GM23338 (cell line): Measurements from ENCODE around the gene PIGS. TPM values are rescaled to one million over a fixed set of nuclear protein-coding genes. Genes with fewer than 3 reads are reported as not detected.

Experiments
- ATAC-seq: fragments of 200-7000 bp; cut with Tn5 transposase; 3 replicates; pipeline ENCODE4 v1.9.1; 2020
- DNase-seq: peaks from one replicate; pipeline ENCODE4 v3.0.0-alpha.2; 2015; ENCODE audit warnings: low spot score
- H2AFZ ChIP-seq: fragments of 200-600 bp; sonication (generic); 2 replicates; pipeline ENCODE4 v1.8.0; 2016; ENCODE audit warnings: antibody characterized with exemption, mild to moderate bottlenecking, moderate library complexity
- H3F3A ChIP-seq: fragments of 200-600 bp; sonication (generic); replicated peaks from 2 replicates; pipeline ENCODE4 v1.8.0; 2017; ENCODE audit warnings: antibody characterized with exemption, mixed run types, low read depth
- H3K27ac ChIP-seq: fragments of 200-600 bp; sonication (generic); 2 replicates; pipeline ENCODE4 v1.6.1; 2016; ENCODE audit warnings: low read depth
- H3K27me3 ChIP-seq: fragments of 200-600 bp; sonication (generic); 2 replicates; pipeline ENCODE4 v1.8.0; 2016; ENCODE audit warnings: mild to moderate bottlenecking, mixed run types, moderate library complexity; ENCODE audit not compliant: insufficient read depth
- H3K36me3 ChIP-seq: fragments of 200-600 bp; sonication (generic); 2 replicates; pipeline ENCODE4 v1.8.0; 2016; ENCODE audit warnings: mild to moderate bottlenecking; ENCODE audit not compliant: insufficient read depth
- H3K4me1 ChIP-seq: fragments of 200-600 bp; sonication (generic); 2 replicates; pipeline ENCODE4 v1.8.0; 2016; ENCODE audit warnings: mild to moderate bottlenecking, moderate library complexity; ENCODE audit not compliant: insufficient read depth
- H3K4me2 ChIP-seq: fragments of 200-600 bp; sonication (generic); 2 replicates; pipeline ENCODE4 v1.7.1; 2017; ENCODE audit warnings: mixed run types
- H3K4me3 ChIP-seq: fragments of 200-600 bp; sonication (generic); 2 replicates; pipeline ENCODE4 v1.6.1; 2016; ENCODE audit warnings: mixed run types
- H3K79me2 ChIP-seq: fragments of 200-600 bp; sonication (generic); replicated peaks from 2 replicates; pipeline ENCODE4 v1.8.0; 2017; ENCODE audit warnings: mild to moderate bottlenecking; ENCODE audit not compliant: insufficient read depth
- H3K9me2 ChIP-seq: fragments of 200-600 bp; sonication (generic); 2 replicates; pipeline ENCODE4 v1.8.0; 2017; ENCODE audit not compliant: insufficient read depth
- H4K20me1 ChIP-seq: fragments of 200-600 bp; sonication (generic); replicated peaks from 2 replicates; pipeline ENCODE4 v1.8.0; 2017; ENCODE audit warnings: mild to moderate bottlenecking; ENCODE audit not compliant: insufficient read depth
- H3K27ac Mint-ChIP-seq: 2 replicates; pipeline ENCODE4 v1.8.0; 2020; ENCODE audit warnings: inconsistent platforms, mild to moderate bottlenecking, moderate library complexity, mixed read lengths
- H3K27me3 Mint-ChIP-seq: 3 replicates; pipeline ENCODE4 v1.8.0; 2022; ENCODE audit warnings: low read depth, mild to moderate bottlenecking, moderate library complexity, mixed read lengths, inconsistent platforms; ENCODE audit not compliant: insufficient read depth, poor library complexity
- H3K36me3 Mint-ChIP-seq: 3 replicates; pipeline ENCODE4 v1.8.0; 2021; ENCODE audit warnings: low read depth, mild to moderate bottlenecking, inconsistent platforms, moderate library complexity, mixed read lengths
- H3K4me1 Mint-ChIP-seq: 3 replicates; pipeline ENCODE4 v1.8.0; 2020; ENCODE audit warnings: mild to moderate bottlenecking, inconsistent platforms, mixed read lengths
- H3K4me3 Mint-ChIP-seq: 3 replicates; pipeline ENCODE4 v1.8.0; 2021; ENCODE audit warnings: moderate library complexity, mild to moderate bottlenecking, inconsistent platforms, mixed read lengths
- H3K9me3 Mint-ChIP-seq: 3 replicates; pipeline ENCODE4 v1.8.0; 2020; ENCODE audit warnings: moderate library complexity, mild to moderate bottlenecking, inconsistent platforms, mixed read lengths
- EZH2 ChIP-seq: fragments of 200-600 bp; sonication (generic); IDR thresholded peaks from one replicate; pipeline ENCODE4 v1.8.0; 2017; ENCODE audit warnings: antibody characterized with exemption, mild to moderate bottlenecking, low read depth; ENCODE audit not compliant: unreplicated experiment
- EZH2phosphoT487 ChIP-seq: fragments of 200-600 bp; sonication (generic); IDR thresholded peaks from one replicate; pipeline ENCODE4 v1.8.1; 2018; ENCODE audit warnings: antibody characterized with exemption; ENCODE audit not compliant: unreplicated experiment
- NANOG ChIP-seq: IDR thresholded peaks from 2 replicates; pipeline ENCODE4 v1.6.1; 2016; ENCODE audit warnings: antibody characterized with exemption, borderline replicate concordance
- REST ChIP-seq: IDR thresholded peaks from one replicate; pipeline ENCODE4 v1.6.1; 2018; ENCODE audit warnings: antibody characterized with exemption; ENCODE audit not compliant: unreplicated experiment
- STAT1 ChIP-seq: IDR thresholded peaks from one replicate; pipeline ENCODE4 v1.6.1; 2016; ENCODE audit warnings: antibody characterized with exemption; ENCODE audit not compliant: unreplicated experiment
- ZNF114 ChIP-seq: fragments of 250-450 bp; sonication (Bioruptor Pico); IDR thresholded peaks from 2 replicates; pipeline ENCODE4 v1.5.0; 2020; ENCODE audit warnings: mild to moderate bottlenecking, moderate library complexity
- polyA plus RNA-seq: library from polyadenylated mRNA; unstranded; fragments of >200 nt; fragmentation: Nextera tagmentation; extraction: Ambion mirVana; gene quantifications from 2 replicates; pipeline ENCODE4 v1.2.1, GENCODE V29; 2016
- total RNA-seq: library from RNA; depleted of rRNA; stranded (reverse); fragments of >200 nt; shearing (Covaris generic); gene quantifications from 2 replicates; pipeline ENCODE4 v1.2.3, GENCODE V29; 2014
- TF ChIP-seq, protein P1 (sequence below), 2 experiments: fragments of 200-600 bp in 1 of 2; sonication (generic) in 1 of 2; conservative IDR thresholded peaks; 2 replicates each; pipeline versions ENCODE4 v1.5.1 to v1.6.1; 2016 to 2017; ENCODE audit warnings: antibody characterized with exemption in 2 of 2, low read depth in 2 of 2, mild to moderate bottlenecking in 2 of 2, moderate library complexity in 1 of 2
- TF ChIP-seq, protein P2 (sequence below): fragments of 250-450 bp; sonication (Bioruptor Pico); IDR thresholded peaks from 2 replicates; pipeline ENCODE4 v1.5.0; 2020; ENCODE audit warnings: mild to moderate bottlenecking, moderate library complexity

Gene PIGS
- total and polyA plus RNA-seq, 2 experiments from 2014 or later, result 16.4 to 53.2 TPM

GRCh38 chr17:28612936-28613872, 41.9 kb upstream of the PIGS start:
- Mint-ChIP-seq H3K36me3 (peaks cover 82% of the 10 kb centered on the region), H3K9me3 (no peaks in the 10 kb centered on the region), H3K4me1 (no peaks in the 10 kb centered on the region), H3K27me3 (no peaks in the 10 kb centered on the region), H3K4me3 (no peak overlapping the region), H3K27ac (no peak overlapping the region)
- ATAC-seq (peak; percentile 94), DNase-seq (peak; percentile 82)
- Histone ChIP-seq H3K4me2 (no peak overlapping the region), H3F3A (peaks cover 8% of the 10 kb centered on the region; the same call in 1 of the 2 replicates), H3K36me3 (peaks cover 48% of the 10 kb centered on the region), H4K20me1 (peaks cover 35% of the 10 kb centered on the region), H3K27ac (no peak overlapping the region), H3K4me3 (no peak overlapping the region), H3K27me3 (no peaks in the 10 kb centered on the region), H2AFZ (no peak overlapping the region), H3K4me1 (no peaks in the 10 kb centered on the region), H3K9me2 (no peaks in the 10 kb centered on the region), H3K79me2 (no peaks in the 10 kb centered on the region)
- TF ChIP-seq, protein P1, sequence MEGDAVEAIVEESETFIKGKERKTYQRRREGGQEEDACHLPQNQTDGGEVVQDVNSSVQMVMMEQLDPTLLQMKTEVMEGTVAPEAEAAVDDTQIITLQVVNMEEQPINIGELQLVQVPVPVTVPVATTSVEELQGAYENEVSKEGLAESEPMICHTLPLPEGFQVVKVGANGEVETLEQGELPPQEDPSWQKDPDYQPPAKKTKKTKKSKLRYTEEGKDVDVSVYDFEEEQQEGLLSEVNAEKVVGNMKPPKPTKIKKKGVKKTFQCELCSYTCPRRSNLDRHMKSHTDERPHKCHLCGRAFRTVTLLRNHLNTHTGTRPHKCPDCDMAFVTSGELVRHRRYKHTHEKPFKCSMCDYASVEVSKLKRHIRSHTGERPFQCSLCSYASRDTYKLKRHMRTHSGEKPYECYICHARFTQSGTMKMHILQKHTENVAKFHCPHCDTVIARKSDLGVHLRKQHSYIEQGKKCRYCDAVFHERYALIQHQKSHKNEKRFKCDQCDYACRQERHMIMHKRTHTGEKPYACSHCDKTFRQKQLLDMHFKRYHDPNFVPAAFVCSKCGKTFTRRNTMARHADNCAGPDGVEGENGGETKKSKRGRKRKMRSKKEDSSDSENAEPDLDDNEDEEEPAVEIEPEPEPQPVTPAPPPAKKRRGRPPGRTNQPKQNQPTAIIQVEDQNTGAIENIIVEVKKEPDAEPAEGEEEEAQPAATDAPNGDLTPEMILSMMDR (conservative IDR thresholded peaks at IDR 0.05; ENCODE audit: low read depth in 2 of 2), result peak; percentile 74 to 76
- TF ChIP-seq EZH2 (no peak), REST (no peak), NANOG (no peak), ZNF114 (CRISPR knock-in tag) (no peak), STAT1 (no peak)

DNA sequence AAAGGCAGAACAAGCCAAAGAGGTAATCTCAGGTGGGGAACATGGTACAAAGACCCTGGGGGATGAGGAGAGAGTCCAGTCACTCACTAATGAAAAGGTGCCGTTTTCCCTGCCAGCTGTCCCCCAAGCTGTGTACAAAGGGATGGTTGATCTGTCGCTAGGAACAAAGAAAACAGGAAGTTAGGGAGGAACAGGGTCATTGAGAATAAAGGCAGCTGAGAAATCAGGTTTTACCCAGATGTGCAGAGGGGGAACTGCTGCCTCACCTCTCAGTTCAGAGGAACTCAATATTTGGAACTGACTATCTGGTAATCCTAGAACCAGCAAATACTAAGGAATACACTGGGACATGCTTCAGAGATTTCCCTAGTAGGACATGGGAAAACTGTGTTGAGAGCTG, 41.2 kb upstream of the PIGS start:
- ATAC-seq, result no peak
- no peak for DNase-seq
- no peaks in the 10 kb centered on the region for H3K79me2 ChIP-seq
- no peaks in the 10 kb centered on the region for H3K4me1 ChIP-seq
- Mint-ChIP-seq H3K27ac (no peak overlapping the region; the same call in 1 of the 2 replicates), H3K4me1 (no peaks in the 10 kb centered on the region), H3K4me3 (no peak overlapping the region), H3K27me3 (no peaks in the 10 kb centered on the region), H3K9me3 (no peaks in the 10 kb centered on the region), H3K36me3 (peaks cover 76% of the 10 kb centered on the region)
- H2AFZ ChIP-seq, result no peak overlapping the region
- no peaks in the 10 kb centered on the region for H3K9me2 ChIP-seq
- peaks cover 8% of the 10 kb centered on the region; the same call in 1 of the 2 replicates for H3F3A ChIP-seq
- H3K4me3 ChIP-seq, result no peak overlapping the region
- H3K27ac ChIP-seq, result no peak overlapping the region
- H3K27me3 ChIP-seq, result no peaks in the 10 kb centered on the region
- H3K4me2 ChIP-seq, result no peak overlapping the region
- H4K20me1 ChIP-seq, result peaks cover 35% of the 10 kb centered on the region
- peaks cover 41% of the 10 kb centered on the region for H3K36me3 ChIP-seq
- TF ChIP-seq NANOG (no peak), EZH2phosphoT487 (no peak), EZH2 (no peak)
- TF ChIP-seq, protein P2, sequence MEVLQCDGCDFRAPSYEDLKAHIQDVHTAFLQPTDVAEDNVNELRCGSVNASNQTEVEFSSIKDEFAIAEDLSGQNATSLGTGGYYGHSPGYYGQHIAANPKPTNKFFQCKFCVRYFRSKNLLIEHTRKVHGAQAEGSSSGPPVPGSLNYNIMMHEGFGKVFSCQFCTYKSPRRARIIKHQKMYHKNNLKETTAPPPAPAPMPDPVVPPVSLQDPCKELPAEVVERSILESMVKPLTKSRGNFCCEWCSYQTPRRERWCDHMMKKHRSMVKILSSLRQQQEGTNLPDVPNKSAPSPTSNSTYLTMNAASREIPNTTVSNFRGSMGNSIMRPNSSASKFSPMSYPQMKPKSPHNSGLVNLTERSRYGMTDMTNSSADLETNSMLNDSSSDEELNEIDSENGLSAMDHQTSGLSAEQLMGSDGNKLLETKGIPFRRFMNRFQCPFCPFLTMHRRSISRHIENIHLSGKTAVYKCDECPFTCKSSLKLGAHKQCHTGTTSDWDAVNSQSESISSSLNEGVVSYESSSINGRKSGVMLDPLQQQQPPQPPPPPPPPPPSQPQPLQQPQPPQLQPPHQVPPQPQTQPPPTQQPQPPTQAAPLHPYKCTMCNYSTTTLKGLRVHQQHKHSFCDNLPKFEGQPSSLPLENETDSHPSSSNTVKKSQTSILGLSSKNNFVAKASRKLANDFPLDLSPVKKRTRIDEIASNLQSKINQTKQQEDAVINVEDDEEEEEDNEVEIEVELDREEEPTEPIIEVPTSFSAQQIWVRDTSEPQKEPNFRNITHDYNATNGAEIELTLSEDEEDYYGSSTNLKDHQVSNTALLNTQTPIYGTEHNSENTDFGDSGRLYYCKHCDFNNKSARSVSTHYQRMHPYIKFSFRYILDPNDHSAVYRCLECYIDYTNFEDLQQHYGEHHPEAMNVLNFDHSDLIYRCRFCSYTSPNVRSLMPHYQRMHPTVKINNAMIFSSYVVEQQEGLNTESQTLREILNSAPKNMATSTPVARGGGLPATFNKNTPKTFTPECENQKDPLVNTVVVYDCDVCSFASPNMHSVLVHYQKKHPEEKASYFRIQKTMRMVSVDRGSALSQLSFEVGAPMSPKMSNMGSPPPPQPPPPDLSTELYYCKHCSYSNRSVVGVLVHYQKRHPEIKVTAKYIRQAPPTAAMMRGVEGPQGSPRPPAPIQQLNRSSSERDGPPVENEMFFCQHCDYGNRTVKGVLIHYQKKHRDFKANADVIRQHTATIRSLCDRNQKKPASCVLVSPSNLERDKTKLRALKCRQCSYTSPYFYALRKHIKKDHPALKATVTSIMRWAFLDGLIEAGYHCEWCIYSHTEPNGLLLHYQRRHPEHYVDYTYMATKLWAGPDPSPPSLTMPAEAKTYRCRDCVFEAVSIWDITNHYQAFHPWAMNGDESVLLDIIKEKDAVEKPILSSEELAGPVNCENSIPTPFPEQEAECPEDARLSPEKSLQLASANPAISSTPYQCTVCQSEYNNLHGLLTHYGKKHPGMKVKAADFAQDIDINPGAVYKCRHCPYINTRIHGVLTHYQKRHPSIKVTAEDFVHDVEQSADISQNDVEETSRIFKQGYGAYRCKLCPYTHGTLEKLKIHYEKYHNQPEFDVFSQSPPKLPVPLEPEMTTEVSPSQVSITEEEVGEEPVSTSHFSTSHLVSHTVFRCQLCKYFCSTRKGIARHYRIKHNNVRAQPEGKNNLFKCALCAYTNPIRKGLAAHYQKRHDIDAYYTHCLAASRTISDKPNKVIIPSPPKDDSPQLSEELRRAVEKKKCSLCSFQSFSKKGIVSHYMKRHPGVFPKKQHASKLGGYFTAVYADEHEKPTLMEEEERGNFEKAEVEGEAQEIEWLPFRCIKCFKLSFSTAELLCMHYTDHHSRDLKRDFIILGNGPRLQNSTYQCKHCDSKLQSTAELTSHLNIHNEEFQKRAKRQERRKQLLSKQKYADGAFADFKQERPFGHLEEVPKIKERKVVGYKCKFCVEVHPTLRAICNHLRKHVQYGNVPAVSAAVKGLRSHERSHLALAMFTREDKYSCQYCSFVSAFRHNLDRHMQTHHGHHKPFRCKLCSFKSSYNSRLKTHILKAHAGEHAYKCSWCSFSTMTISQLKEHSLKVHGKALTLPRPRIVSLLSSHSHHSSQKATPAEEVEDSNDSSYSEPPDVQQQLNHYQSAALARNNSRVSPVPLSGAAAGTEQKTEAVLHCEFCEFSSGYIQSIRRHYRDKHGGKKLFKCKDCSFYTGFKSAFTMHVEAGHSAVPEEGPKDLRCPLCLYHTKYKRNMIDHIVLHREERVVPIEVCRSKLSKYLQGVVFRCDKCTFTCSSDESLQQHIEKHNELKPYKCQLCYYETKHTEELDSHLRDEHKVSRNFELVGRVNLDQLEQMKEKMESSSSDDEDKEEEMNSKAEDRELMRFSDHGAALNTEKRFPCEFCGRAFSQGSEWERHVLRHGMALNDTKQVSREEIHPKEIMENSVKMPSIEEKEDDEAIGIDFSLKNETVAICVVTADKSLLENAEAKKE, result no peak
